GM21723 (cell line): ENCODE data around the gene KRTAP4-16.
"Not testable (repeated sequence)": the region's sequence is repeated elsewhere in the genome, so short reads cannot be mapped to it uniquely, and the experiment has no call there.

Experiments used
- ATAC-seq: cut with Tn5 transposase; IDR thresholded peaks from one replicate; pipeline ENCODE4 v1.9.1; 2021; ENCODE audit warnings: mild to moderate bottlenecking, moderate library complexity; ENCODE audit not compliant: unreplicated experiment

KRTAP4-16 gene

GRCh38 chr17:41076788-41077187 lies 25.2 kb downstream of the KRTAP4-16 start:
- no peak for ATAC-seq

DNA sequence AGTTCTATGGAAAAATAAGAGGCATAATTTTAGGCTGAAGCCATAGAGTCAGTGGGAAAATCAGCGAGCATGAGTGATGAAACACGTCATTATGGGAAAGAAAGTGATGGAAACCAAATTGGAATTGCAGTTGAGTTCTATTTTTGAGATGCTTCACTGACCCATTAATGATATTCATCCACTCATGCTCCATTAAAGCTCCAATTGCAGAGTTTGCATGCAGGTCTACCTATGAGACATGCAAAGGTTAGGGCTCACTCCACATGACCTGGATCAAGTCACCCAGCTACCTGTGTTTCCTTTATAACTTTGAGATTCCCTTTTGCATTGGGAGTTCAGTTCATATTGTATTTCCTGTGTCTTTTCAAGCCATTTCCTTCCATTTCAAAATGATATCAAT lies 28.3 kb downstream of the KRTAP4-16 start:
- ATAC-seq: no peak

DNA sequence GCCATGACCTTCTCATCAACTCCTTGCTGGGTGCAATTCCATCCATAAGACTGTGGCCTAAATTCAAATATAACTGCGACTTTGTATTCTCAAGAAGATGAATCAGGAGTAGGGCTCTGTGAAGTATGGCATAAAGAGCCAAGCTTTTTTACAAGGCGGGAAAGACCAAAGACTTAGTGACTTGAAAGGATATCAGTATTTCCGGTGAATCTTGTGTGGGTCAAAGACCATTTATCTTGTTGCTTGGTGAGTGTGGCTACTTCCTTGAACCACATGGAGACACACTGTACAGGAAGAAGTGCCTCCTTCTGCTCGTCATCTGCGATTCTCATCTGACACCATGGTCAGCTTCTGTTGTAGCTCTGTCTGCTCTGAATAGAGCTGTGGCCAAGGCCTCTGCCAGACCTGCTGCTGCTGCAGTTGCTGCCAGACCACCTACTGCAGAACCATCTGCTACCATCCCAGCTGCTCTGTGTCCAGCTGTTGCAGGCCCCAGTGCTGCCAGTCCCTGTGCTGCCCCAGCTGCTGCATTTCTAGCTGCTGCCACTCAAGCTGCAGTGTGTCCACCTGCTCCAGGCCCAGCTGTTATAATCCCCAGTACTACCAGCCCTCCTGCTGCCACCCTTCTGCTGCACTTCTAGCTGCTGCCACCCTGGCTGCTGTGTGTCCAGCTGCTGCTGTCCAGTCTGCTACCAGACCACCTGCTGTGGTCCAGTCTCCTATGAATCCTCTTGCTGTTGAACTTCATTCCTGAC lies 30.2 kb downstream of the KRTAP4-16 start:
- ATAC-seq: no peak

DNA sequence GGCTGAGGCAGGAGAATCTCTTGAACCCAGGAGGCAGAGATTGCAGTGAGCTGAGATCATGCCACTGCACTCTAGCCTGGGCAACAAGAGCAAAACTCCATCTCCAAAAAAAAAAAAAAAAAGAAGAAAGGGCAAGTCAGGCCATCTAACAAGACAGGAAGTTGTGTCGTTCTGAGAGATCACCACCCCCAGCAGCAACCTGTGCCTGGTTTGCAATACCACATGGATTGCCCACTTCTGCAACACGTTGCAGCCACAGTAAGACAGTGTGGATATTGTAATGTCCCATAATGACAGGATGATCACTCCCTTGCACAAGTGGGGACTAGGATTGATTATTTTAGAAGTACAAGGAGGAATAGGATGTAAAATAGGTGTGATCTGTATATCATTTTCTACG lies 33.0 kb downstream of the KRTAP4-16 start:
- ATAC-seq: no peak

- no peak for ATAC-seq
Observed at GRCh38 chr17:41067281-41067680, 34.7 kb downstream of the KRTAP4-16 start.

- ATAC-seq: no peak
Observed at GRCh38 chr17:41065829-41066624, 36.0 kb downstream of the KRTAP4-16 start, which contains the start of gene KRTAP2-4. KRTAP2-4 (minus strand) TSS chr17:41065879; CDS start chr17:41065845, 34 bp downstream.

DNA sequence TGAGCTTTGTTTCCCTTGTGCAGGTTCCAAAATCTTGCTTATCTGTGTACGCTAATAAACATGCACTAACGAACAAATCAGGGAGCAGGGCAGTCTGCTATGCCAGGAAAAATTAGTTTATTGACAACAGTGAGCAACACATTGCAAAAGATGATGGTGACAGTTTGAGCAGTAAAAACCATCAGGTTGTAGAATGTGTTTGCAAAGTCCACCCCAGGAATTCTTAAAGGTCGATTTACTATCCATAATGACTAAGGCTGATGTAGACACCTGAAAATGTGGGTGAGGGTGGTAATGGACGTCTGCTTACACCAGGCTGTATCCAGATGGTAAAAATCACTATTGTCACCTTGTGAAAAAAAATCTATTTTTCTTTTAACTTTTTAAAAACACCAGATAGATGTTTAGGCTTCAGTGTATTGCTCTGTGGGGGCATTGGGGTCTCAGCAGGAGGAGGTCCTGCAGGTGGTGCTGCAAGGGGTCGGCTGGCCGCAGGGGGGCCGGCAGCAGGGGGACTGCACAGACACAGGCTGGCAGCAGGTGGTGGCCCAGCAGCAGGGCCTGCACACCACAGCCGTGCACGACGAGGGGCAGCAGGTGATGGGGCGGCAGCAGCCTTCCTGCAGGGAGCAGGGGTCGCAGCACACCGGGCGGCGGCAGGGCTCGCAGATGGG lies 36.9 kb downstream of the KRTAP4-16 start:
- not testable (repeated sequence) for ATAC-seq

GRCh38 chr17:41064301-41064700 lies 37.7 kb downstream of the KRTAP4-16 start:
- ATAC-seq: no peak

DNA sequence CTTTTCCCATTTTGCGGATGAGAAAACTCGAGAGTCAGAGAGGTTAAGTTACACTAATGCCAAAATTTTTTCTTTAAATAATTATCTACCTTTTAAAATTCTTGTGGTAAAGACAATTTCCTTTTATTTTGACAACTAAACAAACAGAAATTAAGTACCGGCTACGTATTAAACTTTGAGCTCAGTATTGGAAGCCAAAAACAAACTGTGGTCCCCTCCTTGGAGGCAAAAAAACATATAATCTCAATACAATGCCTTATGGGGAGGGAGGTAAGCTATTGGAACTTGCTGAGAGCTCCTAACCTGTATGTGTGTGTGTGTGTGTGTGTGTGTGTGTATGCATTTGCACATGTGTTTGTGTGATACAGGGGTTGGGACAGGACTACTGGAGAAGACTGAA lies 38.6 kb downstream of the KRTAP4-16 start:
- no peak for ATAC-seq

GRCh38 chr17:41061964-41062363 lies 40.0 kb downstream of the KRTAP4-16 start:
- no peak for ATAC-seq

DNA sequence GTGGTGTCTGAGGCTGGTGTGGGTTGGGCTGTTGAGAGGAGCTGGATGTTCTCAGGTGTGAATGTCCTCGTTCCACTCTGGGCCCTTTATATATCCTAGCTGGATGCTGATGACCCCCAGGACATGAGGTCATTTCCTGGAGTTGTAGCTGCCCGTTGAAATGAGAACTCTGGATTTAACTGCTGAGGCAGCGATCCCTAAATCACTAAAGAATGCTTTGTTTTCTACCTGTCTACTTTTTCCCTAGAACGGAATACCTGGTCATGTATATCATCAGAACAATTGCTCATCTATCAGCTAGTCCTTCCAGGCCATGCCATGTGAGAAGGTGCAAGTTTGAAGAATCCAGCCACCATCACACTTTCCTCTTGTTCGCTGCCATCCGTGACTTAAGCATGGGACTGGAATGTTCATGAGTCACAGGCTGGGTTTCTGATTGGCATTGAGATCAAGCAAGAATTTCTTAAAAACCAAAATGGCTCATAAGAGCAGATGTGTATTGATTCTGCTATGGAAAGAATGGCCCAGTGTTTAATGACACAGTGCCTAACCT lies 41.9 kb downstream of the KRTAP4-16 start, which contains the start of gene KRTAP2-3:
Gene KRTAP2-3 (minus strand): TSS at position 63 of the 553 bp plus-strand sequence. CDS start 64 bp downstream, outside the sequence.
- ATAC-seq: no peak

GRCh38 chr17:41059276-41060051 lies 42.5 kb downstream of the KRTAP4-16 start:
- not testable (repeated sequence) for ATAC-seq

GRCh38 chr17:41058741-41059140 lies 43.3 kb downstream of the KRTAP4-16 start:
- no peak for ATAC-seq

DNA sequence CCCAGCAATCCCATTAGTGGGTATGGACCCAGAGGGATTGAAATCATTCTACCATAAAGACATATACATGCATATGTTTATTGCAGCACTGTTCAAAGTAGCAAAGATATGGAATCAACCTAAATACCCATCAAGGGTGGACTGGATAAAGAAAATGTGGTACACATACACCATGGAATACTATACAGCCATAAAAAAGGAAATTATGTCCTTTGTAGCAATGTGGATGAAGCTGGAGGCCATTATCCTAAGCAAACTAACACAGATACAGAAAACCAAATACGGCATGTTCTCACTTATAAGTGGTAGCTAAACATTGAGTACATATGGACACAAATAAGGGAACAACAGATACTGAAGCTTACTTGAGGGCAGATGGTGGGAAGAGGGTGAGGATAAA lies 44.5 kb downstream of the KRTAP4-16 start:
- no peak for ATAC-seq

DNA sequence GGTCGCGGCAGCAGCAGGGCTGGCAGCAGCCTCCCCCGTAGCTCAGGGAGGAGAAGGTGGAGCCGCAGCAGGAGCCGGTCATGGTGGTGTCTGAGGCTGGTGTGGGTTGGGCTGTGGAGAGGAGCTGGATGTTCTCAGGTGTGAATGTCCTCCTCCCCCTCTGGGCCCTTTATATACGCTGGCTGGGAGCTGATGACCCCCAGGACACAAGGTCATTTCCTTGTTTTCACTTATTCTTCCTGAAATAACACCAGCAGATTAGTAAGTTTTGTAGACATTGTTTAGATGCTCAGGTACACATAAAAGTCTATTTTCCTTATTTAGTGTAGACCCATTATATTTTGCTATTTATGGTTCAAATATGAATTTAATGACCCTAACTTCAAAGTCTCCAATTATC lies 46.9 kb downstream of the KRTAP4-16 start, which contains the start of gene KRTAP2-2:
Gene KRTAP2-2 (minus strand): TSS at position 101 of the 400 bp plus-strand sequence. CDS start 19 bp downstream, at position 82.
- not testable (repeated sequence) for ATAC-seq

DNA sequence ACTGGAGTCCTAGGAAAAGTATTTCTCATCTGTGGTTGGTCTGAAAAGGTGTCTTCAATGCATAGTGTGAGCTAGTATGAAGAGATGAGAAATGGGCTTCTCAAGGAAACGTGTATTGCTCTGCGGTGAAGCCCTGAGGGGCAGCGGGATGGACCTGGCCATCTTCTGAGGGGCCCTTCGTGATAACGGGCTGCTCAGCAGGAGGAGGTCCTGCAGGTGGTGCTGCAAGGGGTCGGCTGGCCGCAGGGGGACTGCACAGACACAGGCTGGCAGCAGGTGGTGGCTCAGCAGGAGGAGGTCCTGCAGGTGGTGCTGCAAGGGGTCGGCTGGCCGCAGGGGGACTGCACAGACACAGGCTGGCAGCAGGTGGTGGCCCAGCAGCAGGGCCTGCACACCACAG lies 47.5 kb downstream of the KRTAP4-16 start:
- not testable (repeated sequence) for ATAC-seq

DNA sequence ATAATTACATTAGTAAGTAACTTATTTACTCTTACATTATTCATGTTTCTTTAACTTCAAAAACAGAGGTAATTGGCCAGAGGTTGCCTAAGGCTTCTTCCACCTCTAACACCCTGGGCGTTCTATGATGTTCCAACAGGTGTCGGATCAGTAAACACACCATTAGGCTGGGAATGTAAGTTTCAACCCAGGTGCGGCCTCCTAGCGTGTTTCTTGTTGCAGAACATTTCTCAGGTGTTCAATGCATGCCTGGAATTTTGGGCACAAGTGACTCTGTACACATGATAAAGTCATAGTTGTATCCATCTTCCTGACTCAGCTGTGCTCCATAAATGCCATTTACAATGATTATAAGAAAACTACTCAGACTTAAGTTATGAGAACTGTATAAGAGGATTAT lies 48.0 kb downstream of the KRTAP4-16 start:
- no peak for ATAC-seq

DNA sequence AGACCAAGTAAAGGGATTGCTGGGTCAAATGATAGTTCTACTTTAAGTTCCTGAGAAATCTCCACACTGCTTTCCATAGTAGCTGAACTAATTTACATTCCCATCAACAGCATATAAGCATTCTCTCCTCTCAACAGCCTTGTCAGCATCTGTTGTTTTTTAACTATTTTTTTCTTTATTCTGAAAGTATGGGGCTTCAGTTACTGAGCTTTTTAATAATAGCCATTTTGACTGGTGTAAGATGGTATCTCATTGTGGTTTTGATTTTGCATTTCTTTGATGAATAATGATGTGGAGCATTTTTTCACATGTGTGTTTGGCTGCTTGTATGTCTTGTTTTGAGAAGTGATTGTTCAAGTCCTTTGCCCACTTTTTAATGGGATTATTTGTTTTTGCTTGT lies 49.4 kb downstream of the KRTAP4-16 start:
- no peak for ATAC-seq
